ENCODE measurements around the gene YPEL2.

YPEL2 gene

DNA sequence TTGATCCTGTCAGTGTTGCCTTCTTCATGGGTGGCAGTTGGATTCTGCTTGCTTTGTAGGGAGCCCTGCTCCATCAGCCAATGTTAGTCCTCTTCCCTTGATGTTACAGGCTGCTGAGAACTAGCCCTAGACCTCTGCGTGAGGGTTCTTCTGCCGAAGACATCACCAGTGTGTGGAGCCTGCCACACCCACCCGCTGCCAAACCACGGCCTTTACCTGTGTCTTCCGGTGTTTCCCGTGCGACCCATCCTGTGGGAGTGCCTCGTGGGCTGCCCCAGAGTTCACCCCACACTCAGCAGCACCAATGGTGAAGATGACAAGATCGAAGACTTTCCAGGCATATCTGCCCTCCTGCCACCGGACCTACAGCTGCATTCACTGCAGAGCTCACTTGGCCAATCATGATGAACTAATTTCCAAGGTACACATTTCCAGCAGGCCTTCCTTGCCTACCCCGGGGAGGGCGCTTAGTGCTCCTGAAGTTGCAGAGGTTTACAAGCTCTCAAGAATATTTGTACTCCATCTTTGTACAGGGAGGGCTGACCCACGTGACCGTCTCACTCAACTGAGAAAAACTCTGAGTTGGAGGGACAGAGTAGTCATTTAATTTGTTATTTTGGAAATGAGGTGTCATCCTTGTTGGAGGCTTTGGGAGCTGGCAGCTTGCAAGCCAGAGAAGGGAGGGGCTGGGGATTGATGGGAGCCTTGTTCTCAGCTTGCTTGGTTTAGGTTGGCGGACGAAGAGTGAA is 21.8 kb downstream of the YPEL2 start:
- no peak for TF ChIP-seq POLR2AphosphoS5 (IDR thresholded peaks at IDR 0.05; ENCODE audit: low read depth, low read length)
- TF ChIP-seq TAF1 (IDR thresholded peaks at IDR 0.05; ENCODE audit: borderline replicate concordance, low read depth, low read length): no peak
- TF ChIP-seq POLR2A (IDR thresholded peaks at IDR 0.05; ENCODE audit: low read depth, low read length): no peak
- DNase-seq (ENCODE audit: insufficient read length): no peak
- no peak for FAIRE-seq

DNA sequence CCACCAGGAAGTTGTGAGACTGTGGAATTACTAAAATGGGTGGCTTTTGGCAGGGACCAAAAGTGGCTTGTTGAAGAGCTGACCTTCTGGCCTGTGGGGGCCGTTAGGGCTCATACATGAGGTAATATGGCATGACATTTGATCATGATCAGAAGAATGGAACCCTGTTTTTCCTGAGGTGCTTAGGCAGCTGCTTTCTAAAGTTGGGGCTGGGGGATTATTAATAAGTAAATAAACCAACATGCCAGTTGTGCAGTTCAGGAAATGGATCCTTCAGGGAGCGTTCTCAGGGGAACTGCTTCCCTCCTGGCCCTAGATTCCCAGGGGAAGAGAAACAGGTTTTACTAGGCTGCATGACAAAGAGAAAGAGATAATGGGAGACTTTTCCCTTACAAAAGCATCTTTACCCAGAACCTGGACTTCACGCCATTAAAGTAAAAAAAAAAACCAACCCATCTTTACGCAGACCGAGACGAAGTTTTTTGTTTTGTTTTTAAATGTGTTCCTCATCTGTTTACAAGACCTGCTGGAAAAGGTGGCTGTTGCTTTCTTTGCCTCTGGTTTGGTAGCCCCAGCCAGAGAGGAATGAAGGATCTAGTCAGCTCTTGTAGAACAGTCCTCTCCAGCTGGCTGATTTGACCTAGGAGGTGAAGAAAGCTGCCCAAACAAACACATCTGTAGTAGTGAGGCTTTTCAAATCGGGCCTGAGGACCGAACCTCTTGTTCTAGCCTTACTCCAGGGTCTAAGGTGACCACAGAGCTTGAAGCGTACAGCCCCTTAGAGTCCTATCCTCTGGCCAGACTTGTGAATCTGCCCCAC is 22.7 kb downstream of the YPEL2 start:
- no peak for TF ChIP-seq TAF1 (IDR thresholded peaks at IDR 0.05; ENCODE audit: borderline replicate concordance, low read depth, low read length)
- TF ChIP-seq POLR2A (IDR thresholded peaks at IDR 0.05; ENCODE audit: low read depth, low read length): no peak
- TF ChIP-seq POLR2AphosphoS5 (IDR thresholded peaks at IDR 0.05; ENCODE audit: low read depth, low read length): no peak
- FAIRE-seq (no peak), DNase-seq (ENCODE audit: insufficient read length) (no peak)

DNA sequence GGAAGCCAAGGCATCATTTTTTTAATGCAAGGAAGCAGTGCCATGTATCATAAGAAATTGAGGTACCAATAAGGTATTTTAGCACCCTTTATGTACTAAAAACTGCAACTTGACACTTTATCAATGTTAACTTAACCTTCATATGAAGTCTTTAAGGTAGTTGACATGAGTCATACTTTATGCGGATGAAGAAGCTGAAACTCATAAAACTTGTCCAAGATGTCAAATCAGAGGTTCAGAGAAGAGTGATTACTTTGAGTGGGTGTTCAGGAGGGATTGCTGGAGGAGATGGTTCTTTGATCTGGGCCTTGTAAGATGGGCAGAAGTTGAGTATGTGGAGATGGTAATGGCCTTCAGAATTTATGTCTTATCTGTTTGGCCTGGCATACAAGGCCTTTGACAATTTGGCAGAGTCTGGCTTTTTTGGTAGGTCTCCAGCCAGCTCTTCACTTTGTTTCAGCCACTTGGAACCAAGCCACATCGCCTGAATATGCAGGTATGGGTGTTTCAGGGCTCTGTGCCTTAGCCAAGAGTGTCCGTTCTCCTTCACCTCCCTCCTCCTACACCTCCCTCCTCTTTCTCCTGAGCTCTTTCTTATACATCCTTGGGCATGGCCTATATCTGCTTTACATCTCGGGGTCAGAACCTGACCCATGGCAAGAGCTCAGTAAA is 23.7 kb downstream of the YPEL2 start:
- DNase-seq (ENCODE audit: insufficient read length): no peak
- TF ChIP-seq POLR2A (IDR thresholded peaks at IDR 0.05; ENCODE audit: low read depth, low read length): no peak
- TF ChIP-seq POLR2AphosphoS5 (IDR thresholded peaks at IDR 0.05; ENCODE audit: low read depth, low read length): no peak
- no peak for TF ChIP-seq TAF1 (IDR thresholded peaks at IDR 0.05; ENCODE audit: borderline replicate concordance, low read depth, low read length)
- no peak for FAIRE-seq

DNA sequence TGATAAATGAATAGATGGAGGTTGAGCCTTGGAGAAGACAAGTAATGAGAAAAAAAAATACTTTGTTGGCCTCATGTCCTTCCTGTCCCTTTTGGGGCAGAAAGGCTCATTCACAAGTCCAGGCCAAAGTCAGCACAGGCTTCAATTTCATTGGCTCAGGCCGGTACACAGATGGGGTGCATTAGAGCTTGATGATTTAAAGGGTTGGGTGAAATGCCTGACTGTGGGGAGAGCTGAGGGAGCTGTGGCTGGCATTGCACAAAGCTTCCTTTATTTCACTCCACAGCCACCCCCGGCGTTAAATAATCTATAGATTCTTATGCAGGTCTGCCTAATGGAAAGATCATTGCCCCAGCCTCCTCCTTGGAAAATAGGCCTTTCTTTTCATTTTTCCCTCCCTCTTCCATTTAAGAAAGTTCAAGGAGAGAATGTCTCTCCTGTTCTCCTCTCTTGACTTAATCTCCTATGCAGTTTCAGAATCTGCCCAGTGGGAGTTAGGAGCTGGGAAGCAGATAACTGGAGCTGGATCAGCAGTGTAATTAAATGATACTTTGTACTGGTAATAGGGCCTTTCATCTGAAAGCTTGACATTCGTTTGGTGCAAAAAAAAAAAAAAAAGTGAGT is 24.4 kb downstream of the YPEL2 start:
- FAIRE-seq (no peak), DNase-seq (ENCODE audit: insufficient read length) (no peak)
- TF ChIP-seq POLR2AphosphoS5 (IDR thresholded peaks at IDR 0.05; ENCODE audit: low read depth, low read length) (no peak), TAF1 (IDR thresholded peaks at IDR 0.05; ENCODE audit: borderline replicate concordance, low read depth, low read length) (no peak), POLR2A (IDR thresholded peaks at IDR 0.05; ENCODE audit: low read depth, low read length) (no peak)

DNA sequence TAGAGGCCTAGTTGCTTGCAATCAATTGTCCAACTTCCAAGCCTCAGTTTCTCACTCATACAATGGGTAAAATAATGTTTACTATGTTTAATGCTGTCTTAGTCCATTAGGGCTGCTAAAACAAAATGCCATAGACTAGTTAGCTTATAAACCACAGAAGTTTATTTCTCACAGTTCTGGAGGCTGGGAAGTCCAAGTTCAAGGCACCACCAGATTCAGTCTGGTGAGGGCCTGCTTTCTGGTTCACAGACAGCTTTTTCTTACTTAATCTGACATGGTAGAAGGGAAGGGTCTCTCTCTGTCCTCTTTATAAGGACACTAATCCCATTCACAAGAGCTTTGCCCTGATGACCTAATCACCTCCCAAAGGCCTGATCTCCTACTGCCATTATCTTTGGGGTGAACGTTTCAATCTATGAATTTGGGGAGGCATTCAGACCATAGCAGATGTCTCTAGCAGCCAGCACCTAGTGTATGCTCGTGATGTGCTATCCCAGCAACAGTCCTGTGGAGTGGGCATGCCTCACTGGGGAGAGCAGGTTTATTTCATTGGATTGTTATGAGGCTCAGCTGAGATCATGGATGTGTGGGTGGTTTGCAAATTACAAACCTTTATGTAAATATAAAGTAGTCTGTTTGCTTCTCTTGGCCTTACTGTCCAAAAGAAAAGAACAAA is 25.2 kb downstream of the YPEL2 start:
- TF ChIP-seq POLR2A (IDR thresholded peaks at IDR 0.05; ENCODE audit: low read depth, low read length) (no peak), POLR2AphosphoS5 (IDR thresholded peaks at IDR 0.05; ENCODE audit: low read depth, low read length) (no peak), TAF1 (IDR thresholded peaks at IDR 0.05; ENCODE audit: borderline replicate concordance, low read depth, low read length) (no peak)
- FAIRE-seq (no peak), DNase-seq (ENCODE audit: insufficient read length) (no peak)

DNA sequence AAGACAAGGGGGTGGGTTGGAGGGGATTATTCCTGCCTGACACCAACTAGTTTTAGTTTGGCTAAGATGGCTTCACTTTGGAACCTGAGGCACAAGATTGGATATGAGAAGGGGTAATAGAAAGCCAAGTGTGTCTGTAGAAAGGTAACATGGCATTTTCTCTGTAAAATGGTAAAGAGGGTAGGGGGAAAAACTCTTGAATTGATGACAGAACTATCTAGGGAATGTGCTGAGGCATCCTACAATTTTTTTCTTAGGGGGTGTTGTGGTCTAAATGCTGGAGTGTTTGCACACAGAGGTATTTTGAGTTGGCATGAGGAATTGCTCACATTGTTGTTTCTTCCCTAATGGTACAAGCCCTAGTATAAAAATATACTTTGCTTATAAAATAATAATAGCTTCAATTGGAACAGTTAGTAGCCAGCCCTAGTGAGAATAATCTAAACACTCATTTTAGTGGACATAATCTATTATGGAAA is 25.8 kb downstream of the YPEL2 start:
- DNase-seq (ENCODE audit: insufficient read length) (no peak), FAIRE-seq (no peak)
- no peak for TF ChIP-seq POLR2AphosphoS5 (IDR thresholded peaks at IDR 0.05; ENCODE audit: low read depth, low read length)
- TF ChIP-seq TAF1 (IDR thresholded peaks at IDR 0.05; ENCODE audit: borderline replicate concordance, low read depth, low read length): no peak
- no peak for TF ChIP-seq POLR2A (IDR thresholded peaks at IDR 0.05; ENCODE audit: low read depth, low read length)

DNA sequence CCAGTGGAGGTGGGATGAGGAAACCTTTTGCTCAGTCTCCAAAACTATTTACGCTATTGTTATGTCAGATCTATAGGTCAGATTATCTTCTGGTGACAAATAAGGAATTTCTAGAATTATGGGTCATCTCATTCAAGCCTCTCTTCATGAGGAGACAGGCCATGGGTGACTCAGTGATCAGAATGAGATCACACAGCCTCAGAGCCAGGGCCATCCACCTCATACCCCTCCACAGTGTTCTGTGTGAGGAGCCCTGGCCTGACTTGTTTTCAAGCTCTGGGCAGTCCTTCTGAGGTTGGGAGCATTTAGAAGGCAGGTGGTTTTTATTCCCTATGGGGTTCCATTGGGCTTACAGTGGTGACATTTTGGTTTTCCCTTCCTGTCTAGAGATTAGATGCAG is 26.5 kb downstream of the YPEL2 start:
- FAIRE-seq (no peak), DNase-seq (ENCODE audit: insufficient read length) (no peak)
- no peak for TF ChIP-seq TAF1 (IDR thresholded peaks at IDR 0.05; ENCODE audit: borderline replicate concordance, low read depth, low read length)
- no peak for TF ChIP-seq POLR2AphosphoS5 (IDR thresholded peaks at IDR 0.05; ENCODE audit: low read depth, low read length)
- no peak for TF ChIP-seq POLR2A (IDR thresholded peaks at IDR 0.05; ENCODE audit: low read depth, low read length)

DNA sequence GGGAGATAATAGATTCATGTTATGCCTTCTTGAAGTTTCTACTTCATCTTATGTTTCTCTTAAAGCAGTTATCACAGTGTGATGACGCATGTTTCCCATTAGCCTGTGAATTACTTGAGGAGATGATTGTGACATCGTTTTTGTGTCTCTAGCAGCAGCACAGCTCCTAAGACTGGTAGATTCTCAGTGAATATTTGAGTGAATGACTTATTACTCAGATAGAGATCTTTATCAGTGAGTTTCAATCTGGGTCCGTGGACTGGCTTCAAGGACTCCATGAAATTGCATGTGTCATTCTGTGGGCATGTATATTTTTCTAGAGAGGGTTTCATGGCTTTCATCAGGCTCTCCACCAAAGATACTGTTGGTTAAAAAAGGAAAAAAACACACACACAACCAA is 29.9 kb downstream of the YPEL2 start:
- DNase-seq (ENCODE audit: insufficient read length) (no peak), FAIRE-seq (no peak)
- no peak for TF ChIP-seq POLR2AphosphoS5 (IDR thresholded peaks at IDR 0.05; ENCODE audit: low read depth, low read length)
- no peak for TF ChIP-seq POLR2A (IDR thresholded peaks at IDR 0.05; ENCODE audit: low read depth, low read length)
- no peak for TF ChIP-seq TAF1 (IDR thresholded peaks at IDR 0.05; ENCODE audit: borderline replicate concordance, low read depth, low read length)

DNA sequence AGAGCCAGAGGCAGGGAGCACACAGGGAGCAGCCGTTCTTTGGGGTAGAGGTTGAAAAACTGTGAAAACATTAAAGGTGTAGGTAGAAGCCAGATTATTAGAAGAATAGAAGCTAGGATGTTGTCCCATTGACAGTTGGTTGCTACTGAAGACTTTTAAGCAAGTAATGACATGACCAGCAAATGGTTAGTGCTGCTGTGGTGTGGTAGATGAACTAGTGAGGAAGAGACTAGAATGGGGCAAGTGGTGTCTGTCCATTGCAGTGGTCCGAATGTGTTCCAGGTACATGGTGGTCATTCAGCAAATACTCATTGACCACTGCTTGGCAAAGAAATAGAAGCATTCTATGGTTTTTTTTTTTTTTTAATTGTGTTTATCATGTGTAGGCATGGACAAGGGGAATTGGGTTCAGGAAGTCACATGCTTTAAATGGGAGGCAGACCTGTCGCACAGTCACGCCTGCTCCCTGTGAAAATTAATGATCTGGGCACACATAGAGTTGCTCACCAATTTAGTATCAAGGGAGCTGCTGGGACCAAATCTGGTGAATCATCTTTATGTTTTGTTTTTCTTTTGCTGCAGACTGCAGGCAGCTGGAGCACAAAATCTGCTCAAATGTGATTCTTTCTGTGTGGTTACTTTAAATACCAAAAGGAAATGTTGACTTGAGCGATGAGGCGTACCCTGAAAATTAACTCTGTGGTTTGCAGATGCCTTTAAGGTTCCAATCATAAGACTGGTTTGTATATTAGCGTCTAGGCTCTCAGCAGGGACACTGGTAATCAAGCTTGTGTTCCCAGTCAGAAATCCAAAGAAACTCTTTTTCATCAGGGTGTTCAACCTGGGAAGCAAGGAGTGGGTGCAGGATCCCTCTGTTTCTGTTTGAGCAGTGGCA is 30.7 kb downstream of the YPEL2 start:
- FAIRE-seq (peak; percentile 60), DNase-seq (ENCODE audit: insufficient read length) (no peak)
- TF ChIP-seq TAF1 (IDR thresholded peaks at IDR 0.05; ENCODE audit: borderline replicate concordance, low read depth, low read length) (no peak), POLR2A (IDR thresholded peaks at IDR 0.05; ENCODE audit: low read depth, low read length) (no peak), POLR2AphosphoS5 (IDR thresholded peaks at IDR 0.05; ENCODE audit: low read depth, low read length) (no peak)

DNA sequence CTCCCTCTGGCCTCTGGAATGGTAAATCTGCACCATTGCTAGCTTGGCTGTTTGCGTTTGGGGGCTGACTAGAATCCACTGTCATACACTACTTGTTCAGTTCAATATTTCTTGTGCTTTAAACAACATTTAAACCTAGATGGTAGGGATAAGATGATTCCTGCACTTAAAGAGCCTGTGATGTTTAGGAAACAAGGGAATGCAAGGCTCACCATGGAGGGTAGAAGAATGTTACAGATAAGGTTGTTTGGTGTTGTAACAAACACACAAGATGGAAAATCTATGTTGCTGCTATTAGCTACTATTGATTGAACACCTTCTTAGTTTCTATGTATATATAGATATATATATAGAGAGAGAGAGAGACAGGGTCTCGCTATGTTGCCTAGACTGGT is 31.4 kb downstream of the YPEL2 start:
- DNase-seq (ENCODE audit: insufficient read length) (no peak), FAIRE-seq (no peak)
- TF ChIP-seq POLR2A (IDR thresholded peaks at IDR 0.05; ENCODE audit: low read depth, low read length) (no peak), TAF1 (IDR thresholded peaks at IDR 0.05; ENCODE audit: borderline replicate concordance, low read depth, low read length) (no peak), POLR2AphosphoS5 (IDR thresholded peaks at IDR 0.05; ENCODE audit: low read depth, low read length) (no peak)

Data from GM12892 (cell line).